Ishikawa (cell line): Measurements from ENCODE around the gene CPD.

ENCODE experiments used
- CEBPB ChIP-seq: IDR thresholded peaks from 2 replicates; pipeline ENCODE4 v1.6.1; 2012
- CREB1 ChIP-seq: IDR thresholded peaks from 2 replicates; pipeline ENCODE4 v1.6.1; 2012; ENCODE audit warnings: low read depth
- EGR1 ChIP-seq: IDR thresholded peaks from 2 replicates; pipeline ENCODE4 v1.6.1; 2012
- EP300 ChIP-seq: IDR thresholded peaks from 2 replicates; pipeline ENCODE4 v1.6.1; 2012; ENCODE audit warnings: borderline replicate concordance
- FOXM1 ChIP-seq: IDR thresholded peaks from 2 replicates; pipeline ENCODE4 v1.6.1; 2012; ENCODE audit warnings: low read depth, borderline replicate concordance
- MAX ChIP-seq: IDR thresholded peaks from 2 replicates; pipeline ENCODE4 v1.6.1; 2012
- NFIC ChIP-seq: IDR thresholded peaks from 2 replicates; pipeline ENCODE4 v1.6.1; 2012
- RAD21 ChIP-seq: IDR thresholded peaks from 2 replicates; pipeline ENCODE4 v1.6.1; 2012; ENCODE audit warnings: low read depth
- TAF1 ChIP-seq: IDR thresholded peaks from 2 replicates; pipeline ENCODE4 v1.6.1; 2012; ENCODE audit warnings: low read depth, mild to moderate bottlenecking
- TCF12 ChIP-seq: IDR thresholded peaks from 2 replicates; pipeline ENCODE4 v1.6.1; 2012; ENCODE audit warnings: low read depth
- TEAD4 ChIP-seq: IDR thresholded peaks from 2 replicates; pipeline ENCODE4 v1.6.1; 2012
- YY1 ChIP-seq: IDR thresholded peaks from 2 replicates; pipeline ENCODE4 v1.6.1; 2012; ENCODE audit warnings: low read depth
- ZBTB7A ChIP-seq: IDR thresholded peaks from 2 replicates; pipeline ENCODE4 v1.6.1; 2012; ENCODE audit warnings: low read depth
- TF ChIP-seq, protein P1 (sequence below): IDR thresholded peaks from 2 replicates; pipeline ENCODE4 v1.6.1; 2012; ENCODE audit warnings: low read depth, mild to moderate bottlenecking
- TF ChIP-seq, protein P2 (sequence below): IDR thresholded peaks from 2 replicates; pipeline ENCODE4 v1.6.1; 2012

Gene CPD

DNA sequence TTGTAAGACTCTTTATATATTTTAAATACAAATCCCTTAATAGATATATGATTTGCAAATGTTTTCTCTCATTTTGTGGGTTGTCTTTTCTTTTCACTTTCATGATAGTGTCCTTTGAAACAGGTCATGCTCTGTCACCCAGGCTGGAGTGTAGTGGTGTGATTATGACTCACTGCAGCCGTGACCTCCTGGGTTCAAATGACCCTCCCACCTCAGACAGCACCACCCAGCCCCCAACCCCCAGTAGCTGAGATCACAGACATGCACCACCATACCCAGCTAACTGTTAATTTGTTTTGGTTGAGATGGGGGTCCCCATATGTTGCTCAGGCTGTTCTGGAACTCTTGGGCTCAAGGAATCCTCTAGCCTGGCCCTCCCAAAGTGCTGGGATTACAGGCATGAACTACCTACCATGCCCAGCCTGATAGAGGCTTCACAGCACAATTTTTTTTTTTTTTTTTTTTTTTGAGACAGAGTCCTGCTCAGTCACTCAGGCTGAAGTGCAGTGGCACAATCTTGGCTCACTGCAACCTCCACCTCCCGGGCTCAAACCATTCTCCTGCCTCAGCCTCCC is 26.4 kb upstream of the CPD start:
- TF ChIP-seq YY1 = no peak
- TF ChIP-seq TAF1 = no peak
- no peak for TF ChIP-seq RAD21
- TF ChIP-seq CREB1 = no peak
- no peak for TF ChIP-seq MAX
- TF ChIP-seq, protein P1, sequence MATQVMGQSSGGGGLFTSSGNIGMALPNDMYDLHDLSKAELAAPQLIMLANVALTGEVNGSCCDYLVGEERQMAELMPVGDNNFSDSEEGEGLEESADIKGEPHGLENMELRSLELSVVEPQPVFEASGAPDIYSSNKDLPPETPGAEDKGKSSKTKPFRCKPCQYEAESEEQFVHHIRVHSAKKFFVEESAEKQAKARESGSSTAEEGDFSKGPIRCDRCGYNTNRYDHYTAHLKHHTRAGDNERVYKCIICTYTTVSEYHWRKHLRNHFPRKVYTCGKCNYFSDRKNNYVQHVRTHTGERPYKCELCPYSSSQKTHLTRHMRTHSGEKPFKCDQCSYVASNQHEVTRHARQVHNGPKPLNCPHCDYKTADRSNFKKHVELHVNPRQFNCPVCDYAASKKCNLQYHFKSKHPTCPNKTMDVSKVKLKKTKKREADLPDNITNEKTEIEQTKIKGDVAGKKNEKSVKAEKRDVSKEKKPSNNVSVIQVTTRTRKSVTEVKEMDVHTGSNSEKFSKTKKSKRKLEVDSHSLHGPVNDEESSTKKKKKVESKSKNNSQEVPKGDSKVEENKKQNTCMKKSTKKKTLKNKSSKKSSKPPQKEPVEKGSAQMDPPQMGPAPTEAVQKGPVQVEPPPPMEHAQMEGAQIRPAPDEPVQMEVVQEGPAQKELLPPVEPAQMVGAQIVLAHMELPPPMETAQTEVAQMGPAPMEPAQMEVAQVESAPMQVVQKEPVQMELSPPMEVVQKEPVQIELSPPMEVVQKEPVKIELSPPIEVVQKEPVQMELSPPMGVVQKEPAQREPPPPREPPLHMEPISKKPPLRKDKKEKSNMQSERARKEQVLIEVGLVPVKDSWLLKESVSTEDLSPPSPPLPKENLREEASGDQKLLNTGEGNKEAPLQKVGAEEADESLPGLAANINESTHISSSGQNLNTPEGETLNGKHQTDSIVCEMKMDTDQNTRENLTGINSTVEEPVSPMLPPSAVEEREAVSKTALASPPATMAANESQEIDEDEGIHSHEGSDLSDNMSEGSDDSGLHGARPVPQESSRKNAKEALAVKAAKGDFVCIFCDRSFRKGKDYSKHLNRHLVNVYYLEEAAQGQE = no peak
- TF ChIP-seq ZBTB7A = no peak
- no peak for TF ChIP-seq EP300
- no peak for TF ChIP-seq NFIC
- no peak for TF ChIP-seq TEAD4
- no peak for TF ChIP-seq FOXM1
- TF ChIP-seq CEBPB = no peak
- TF ChIP-seq, protein P2, sequence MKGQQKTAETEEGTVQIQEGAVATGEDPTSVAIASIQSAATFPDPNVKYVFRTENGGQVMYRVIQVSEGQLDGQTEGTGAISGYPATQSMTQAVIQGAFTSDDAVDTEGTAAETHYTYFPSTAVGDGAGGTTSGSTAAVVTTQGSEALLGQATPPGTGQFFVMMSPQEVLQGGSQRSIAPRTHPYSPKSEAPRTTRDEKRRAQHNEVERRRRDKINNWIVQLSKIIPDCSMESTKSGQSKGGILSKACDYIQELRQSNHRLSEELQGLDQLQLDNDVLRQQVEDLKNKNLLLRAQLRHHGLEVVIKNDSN = no peak
- no peak for TF ChIP-seq EGR1
- TF ChIP-seq TCF12 = no peak

GRCh38 chr17:30354701-30355100 is 24.0 kb upstream of the CPD start:
- TF ChIP-seq FOXM1 (no peak), EP300 (no peak), ZBTB7A (no peak), NFIC (no peak)

- no peak for TF ChIP-seq NFIC
- TF ChIP-seq, protein P2 = no peak
- TF ChIP-seq CEBPB = no peak
- TF ChIP-seq EGR1 = no peak
- TF ChIP-seq YY1 = no peak
- TF ChIP-seq MAX = no peak
- no peak for TF ChIP-seq TEAD4
- TF ChIP-seq, protein P1 = no peak
- TF ChIP-seq TAF1 = no peak
- TF ChIP-seq TCF12 = no peak
- no peak for TF ChIP-seq ZBTB7A
- TF ChIP-seq RAD21 = no peak
- TF ChIP-seq CREB1 = no peak
- TF ChIP-seq EP300 = no peak
- TF ChIP-seq FOXM1 = no peak
Measured at GRCh38 chr17:30357476-30357875, 21.3 kb upstream of the CPD start.

DNA sequence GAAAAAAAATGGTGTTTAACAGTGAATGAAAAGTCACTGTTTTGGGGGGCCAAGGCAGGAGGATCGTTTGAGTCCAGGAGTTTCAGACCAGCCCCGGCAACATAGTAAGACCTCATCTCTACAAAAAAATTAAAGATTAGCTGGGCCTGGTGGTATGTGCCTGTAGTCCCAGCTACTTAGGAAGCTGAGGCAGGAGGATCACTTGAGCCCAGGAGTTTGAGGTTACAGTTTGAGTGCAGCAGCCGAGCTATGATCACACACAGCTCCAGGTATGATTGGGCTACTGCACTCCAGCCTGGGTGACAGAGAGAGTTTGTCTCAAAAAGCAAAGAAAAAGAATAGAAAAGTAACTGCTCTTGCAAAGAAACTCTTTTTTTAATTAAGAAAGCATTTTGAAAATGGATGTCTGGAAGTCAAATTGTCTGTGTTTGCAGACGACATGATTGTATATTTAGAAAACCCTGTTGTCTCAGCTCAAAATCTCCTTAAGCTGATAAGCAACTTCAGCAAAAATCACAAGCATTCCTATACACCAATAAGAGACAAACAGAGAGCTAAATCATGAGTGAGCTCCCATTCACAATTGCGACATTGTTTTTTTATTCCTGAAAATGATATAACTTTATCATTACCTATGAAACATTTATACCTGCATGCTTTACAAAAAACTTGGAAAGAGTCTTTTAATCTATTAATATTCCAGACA is 20.5 kb upstream of the CPD start:
- TF ChIP-seq TAF1 = no peak
- no peak for TF ChIP-seq CREB1
- no peak for TF ChIP-seq EP300
- TF ChIP-seq YY1 = no peak
- TF ChIP-seq TCF12 = no peak
- TF ChIP-seq, protein P1 = no peak
- no peak for TF ChIP-seq TEAD4
- no peak for TF ChIP-seq FOXM1
- TF ChIP-seq CEBPB = no peak
- TF ChIP-seq ZBTB7A = no peak
- TF ChIP-seq, protein P2 = no peak
- TF ChIP-seq RAD21 = no peak
